OCI-LY7 (cell line): ENCODE measurements around the gene NGEF. TPM values are rescaled to one million over a fixed set of nuclear protein-coding genes. Genes with fewer than 3 reads are reported as not detected.

Experiments
- BruUV-seq: library from RNA; stranded (reverse); fragments of 400-500 nt; replicated peaks from 2 replicates; lab custom pipeline; 2021; lab: Mats Ljungman, UMichigan
- CTCF ChIA-PET: fragments of 300-600 bp; sonication (Branson Sonifier 250); formaldehyde crosslinking; loops from one replicate; lab custom pipeline; 2022; ENCODE audit warnings: antibody characterized with exemption; ENCODE audit not compliant: unreplicated experiment; lab: Charles Lee
- POLR2A ChIA-PET: fragments of 300-600 bp; sonication (Branson Sonifier 250); formaldehyde crosslinking; loops from one replicate; lab custom pipeline; 2022; ENCODE audit warnings: antibody characterized with exemption; lab: Charles Lee
- DNase-seq: peaks from one replicate; pipeline ENCODE4 v3.0.0-alpha.2; 2015; ENCODE audit warnings: low spot score
- H2AFZ ChIP-seq: fragments of 200-600 bp; sonication (generic), shearing (Covaris generic); 2 replicates; pipeline ENCODE4 v1.6.1; 2014; ENCODE audit warnings: mild to moderate bottlenecking, antibody characterized with exemption, low read length, moderate library complexity
- H3K27ac ChIP-seq: fragments of 200-600 bp; sonication (generic); 2 replicates; pipeline ENCODE4 v1.5.1; 2014; ENCODE audit warnings: mixed run types, low read depth, mild to moderate bottlenecking, moderate library complexity, low read length, inconsistent platforms; ENCODE audit not compliant: poor library complexity, severe bottlenecking
- H3K36me3 ChIP-seq: fragments of 200-600 bp; sonication (generic); 2 replicates; pipeline ENCODE4 v1.6.1; 2014; ENCODE audit warnings: mild to moderate bottlenecking, antibody characterized with exemption, low read length, moderate library complexity, mixed read lengths; ENCODE audit not compliant: insufficient read depth
- H3K4me1 ChIP-seq: fragments of 200-600 bp; sonication (generic); 2 replicates; pipeline ENCODE4 v1.5.1; 2014; ENCODE audit warnings: mild to moderate bottlenecking, low read length; ENCODE audit not compliant: insufficient read depth, poor library complexity, severe bottlenecking
- H3K4me2 ChIP-seq: fragments of 200-600 bp; sonication (generic); 2 replicates; pipeline ENCODE4 v1.6.1; 2014; ENCODE audit warnings: mild to moderate bottlenecking, low read length
- H3K4me3 ChIP-seq: fragments of 200-600 bp; sonication (generic); 2 replicates; pipeline ENCODE4 v1.5.1; 2014; ENCODE audit warnings: mild to moderate bottlenecking, low read depth, low read length; ENCODE audit not compliant: poor library complexity, severe bottlenecking
- H3K79me2 ChIP-seq: fragments of 200-600 bp; sonication (generic); 2 replicates; pipeline ENCODE4 v1.6.1; 2016; ENCODE audit warnings: low read depth, mild to moderate bottlenecking, low read length, moderate library complexity, mixed read lengths; ENCODE audit not compliant: insufficient read depth
- H3K9me2 ChIP-seq: fragments of 200-600 bp; sonication (generic); 2 replicates; pipeline ENCODE4 v1.6.1; 2016; ENCODE audit warnings: mild to moderate bottlenecking, low read length, mixed read lengths; ENCODE audit not compliant: insufficient read depth
- H3K9me3 ChIP-seq: fragments of 200-600 bp; sonication (generic); 2 replicates; pipeline ENCODE4 v1.6.1; 2014; ENCODE audit warnings: mild to moderate bottlenecking, mixed run types, low read length, mixed read lengths
- H4K20me1 ChIP-seq: fragments of 200-600 bp; sonication (generic); 2 replicates; pipeline ENCODE4 v1.6.1; 2014; ENCODE audit warnings: mild to moderate bottlenecking, antibody characterized with exemption, low read length, moderate library complexity, mixed read lengths; ENCODE audit not compliant: insufficient read depth
- CTCF ChIP-seq: fragments of 200-600 bp; sonication (generic); conservative IDR thresholded peaks from 2 replicates; pipeline ENCODE4 v1.5.1; 2014; ENCODE audit warnings: mild to moderate bottlenecking, antibody characterized with exemption, low read length, moderate library complexity, mixed read lengths
- EZH2phosphoT487 ChIP-seq: fragments of 200-600 bp; sonication (generic); IDR thresholded peaks from 2 replicates; pipeline ENCODE4 v1.6.1; 2018; ENCODE audit warnings: low read depth, borderline replicate concordance, mild to moderate bottlenecking, mixed run types, antibody characterized with exemption, low read length, moderate library complexity, mixed read lengths
- intact Hi-C: fragments of 100-400 bp; cut with micrococcal nuclease; formaldehyde crosslinking; loops from one replicate; pipeline ENCODE4 v1.10.0; 2022; ENCODE audit not compliant: unreplicated experiment
- total RNA-seq, 2 experiments: library from RNA; depleted of rRNA in 1 of 2; stranded (reverse); fragments of >200 nt in 1 of 2; shearing (Covaris generic) in 1 of 2; gene quantifications; 2 replicates each; pipeline ENCODE4 v1.2.3, GENCODE V29; 2014 to 2022

The NGEF gene
- total RNA-seq, 2 experiments from 2014 or later: 0.82 TPM; not detected in 1

- intact Hi-C loops: no loop called here
- no TSS peak for BruUV-seq
- TF ChIP-seq EZH2phosphoT487: no peak
- H3K4me2 ChIP-seq: no peak overlapping the region
- no peak overlapping the region for H3K4me3 ChIP-seq
- no peak overlapping the region for H2AFZ ChIP-seq
- no peaks in the 10 kb centered on the region for H3K9me2 ChIP-seq
- H4K20me1 ChIP-seq: no peaks in the 10 kb centered on the region
- ChIA-PET POLR2A (no interaction called here), CTCF (no interaction called here)
- DNase-seq: no peak
- no peak overlapping the region for H3K27ac ChIP-seq
- H3K9me3 ChIP-seq: no peaks in the 10 kb centered on the region
- H3K36me3 ChIP-seq: no peaks in the 10 kb centered on the region
- H3K4me1 ChIP-seq: no peaks in the 10 kb centered on the region
- no peaks in the 10 kb centered on the region for H3K79me2 ChIP-seq
Measured at GRCh38 chr2:232874677-232875223, 138.3 kb downstream of the NGEF start.

GRCh38 chr2:232873909-232874641, 139.0 kb downstream of the NGEF start:
- H3K9me2 ChIP-seq: no peaks in the 10 kb centered on the region
- no peaks in the 10 kb centered on the region for H4K20me1 ChIP-seq
- ChIA-PET CTCF (no interaction called here), POLR2A (no interaction called here)
- no peak overlapping the region for H3K27ac ChIP-seq
- H3K36me3 ChIP-seq: no peaks in the 10 kb centered on the region
- no peak for TF ChIP-seq EZH2phosphoT487
- no peak for TF ChIP-seq CTCF
- intact Hi-C loops: no loop called here
- BruUV-seq: no TSS peak
- no peak overlapping the region for H3K4me3 ChIP-seq
- DNase-seq: no peak
- H3K4me1 ChIP-seq: no peaks in the 10 kb centered on the region
- H3K4me2 ChIP-seq: no peak overlapping the region
- H2AFZ ChIP-seq: no peak overlapping the region
- H3K9me3 ChIP-seq: no peaks in the 10 kb centered on the region
- no peaks in the 10 kb centered on the region for H3K79me2 ChIP-seq

- BruUV-seq: no TSS peak
- no peak overlapping the region for H2AFZ ChIP-seq
- H4K20me1 ChIP-seq: no peaks in the 10 kb centered on the region
- H3K27ac ChIP-seq: no peak overlapping the region
- H3K36me3 ChIP-seq: no peaks in the 10 kb centered on the region
- no peaks in the 10 kb centered on the region for H3K9me2 ChIP-seq
- H3K9me3 ChIP-seq: no peaks in the 10 kb centered on the region
- H3K79me2 ChIP-seq: no peaks in the 10 kb centered on the region
- POLR2A ChIA-PET: no interaction called here
- no peak overlapping the region for H3K4me2 ChIP-seq
- intact Hi-C loops: no loop called here
- CTCF ChIA-PET: no interaction called here
- no peak for DNase-seq
- H3K4me3 ChIP-seq: no peak overlapping the region
- TF ChIP-seq CTCF (no peak), EZH2phosphoT487 (no peak)
- H3K4me1 ChIP-seq: no peaks in the 10 kb centered on the region
Measured at GRCh38 chr2:232873292-232873908, 139.7 kb downstream of the NGEF start.
